NCI-H446 (cell line): ENCODE measurements around the gene STAT2.
"Not testable (repeated sequence)": the region's sequence is repeated elsewhere in the genome, so short reads cannot be mapped to it uniquely, and the experiment has no call there.

Experiments
- DNase-seq, 2 experiments: peaks; one replicate each; lab custom pipeline; 2025; lab: John Stamatoyannopoulos, UW

STAT2 gene

GRCh38 chr12:56362130-56363059 lies 2.5 kb upstream of the STAT2 start, which contains the start of gene APOF:
Gene APOF, minus strand, starts transcription at chr12:56362857. Its CDS starts 112 bp downstream, at chr12:56362745.
- DNase-seq: no peak

- no peak for DNase-seq
These were observed 1.7 kb upstream of the STAT2 start for GRCh38 chr12:56361487-56362129.

GRCh38 chr12:56358836-56359532 lies 923 bp downstream of the STAT2 start:
- DNase-seq: no peak

- DNase-seq: no peak
These were observed 8.6 kb downstream of the STAT2 start for GRCh38 chr12:56351325-56351724.

- no peak for DNase-seq
These were observed 9.2 kb downstream of the STAT2 start for GRCh38 chr12:56350662-56351061.

GRCh38 chr12:56348776-56349175 lies 11.1 kb downstream of the STAT2 start:
- no peak for DNase-seq

- not testable (repeated sequence) for DNase-seq
These were observed 12.7 kb downstream of the STAT2 start for GRCh38 chr12:56347255-56347654.

GRCh38 chr12:56346675-56347074 lies 13.2 kb downstream of the STAT2 start:
- no peak for DNase-seq

GRCh38 chr12:56342290-56342689 lies 17.6 kb downstream of the STAT2 start:
- DNase-seq: not testable (repeated sequence)

- no peak for DNase-seq
These were observed 18.3 kb downstream of the STAT2 start for GRCh38 chr12:56341616-56342015.

- no peak for DNase-seq
These were observed 20.8 kb downstream of the STAT2 start for GRCh38 chr12:56339158-56339422.

GRCh38 chr12:56338308-56339157 lies 21.4 kb downstream of the STAT2 start, which contains the start of gene IL23A:
Gene IL23A, plus strand, starts transcription at chr12:56338884. Its CDS starts 161 bp downstream, at chr12:56339045.
- DNase-seq: no peak

- DNase-seq: no peak
These were observed 22.1 kb downstream of the STAT2 start for GRCh38 chr12:56337753-56338251.

GRCh38 chr12:56336361-56337167 lies 23.3 kb downstream of the STAT2 start:
- no peak for DNase-seq

- not testable (repeated sequence) for DNase-seq
These were observed 24.4 kb downstream of the STAT2 start for GRCh38 chr12:56335527-56335926.

GRCh38 chr12:56334490-56334793 lies 25.5 kb downstream of the STAT2 start:
- DNase-seq: no peak

GRCh38 chr12:56333679-56334489 lies 26.0 kb downstream of the STAT2 start, which contains the start of gene PAN2:
Gene PAN2, minus strand, starts transcription at chr12:56334000. Its CDS starts 906 bp downstream, at chr12:56333094.
- DNase-seq: peak; percentile 94 to 97

GRCh38 chr12:56333197-56333678 lies 26.7 kb downstream of the STAT2 start:
- DNase-seq: no peak

- DNase-seq: no peak
These were observed 27.3 kb downstream of the STAT2 start for GRCh38 chr12:56332512-56333196.
